Measurements from ENCODE around the gene ZFAND5.

- TF ChIP-seq FOXM1 (CRISPR knock-in tag; IDR thresholded peaks at IDR 0.05) (no peak), PHF21A (CRISPR knock-in tag; IDR thresholded peaks at IDR 0.05) (no peak)
Measured at GRCh38 chr9:72333197-72333596, 31.8 kb downstream of the ZFAND5 start.

Measured in HepG2 (cell line).